HAP-1 (cell line): ENCODE data around the gene AUTS2.

Source experiments
- DNase-seq, 2 experiments: peaks; one replicate each; pipeline ENCODE4 v3.0.0-alpha.2; 2016 to 2020; ENCODE audit warnings: low spot score in 2 of 2
- H3K27me3 ChIP-seq: fragments of 250-450 bp; sonication (Bioruptor Pico); 2 replicates; pipeline ENCODE4 v1.5.1; 2020; ENCODE audit warnings: low read depth, mild to moderate bottlenecking, moderate library complexity
- H3K36me3 ChIP-seq: fragments of 250-450 bp; sonication (Bioruptor Pico); replicated peaks from 2 replicates; pipeline ENCODE4 v1.5.1; 2020; ENCODE audit warnings: mild to moderate bottlenecking
- H3K4me1 ChIP-seq: fragments of 250-450 bp; sonication (Bioruptor Pico); 2 replicates; pipeline ENCODE4 v1.5.1; 2020; ENCODE audit warnings: mild to moderate bottlenecking
- H3K4me3 ChIP-seq: fragments of 250-450 bp; sonication (Bioruptor Pico); 2 replicates; pipeline ENCODE4 v1.5.1; 2020; ENCODE audit warnings: mild to moderate bottlenecking, moderate library complexity
- H3K9me3 ChIP-seq: fragments of 250-450 bp; sonication (Bioruptor Pico); 2 replicates; pipeline ENCODE4 v1.5.1; 2020; ENCODE audit warnings: mild to moderate bottlenecking, moderate library complexity
- in situ Hi-C: fragments of 300-500 bp; cut with MboI; formaldehyde crosslinking; loops from 3 replicates; pipeline ENCODE4 v1.14.3; 2020; ENCODE audit warnings: low sequenced_read_pairs, inconsistent platforms, mixed read lengths

Gene AUTS2

DNA sequence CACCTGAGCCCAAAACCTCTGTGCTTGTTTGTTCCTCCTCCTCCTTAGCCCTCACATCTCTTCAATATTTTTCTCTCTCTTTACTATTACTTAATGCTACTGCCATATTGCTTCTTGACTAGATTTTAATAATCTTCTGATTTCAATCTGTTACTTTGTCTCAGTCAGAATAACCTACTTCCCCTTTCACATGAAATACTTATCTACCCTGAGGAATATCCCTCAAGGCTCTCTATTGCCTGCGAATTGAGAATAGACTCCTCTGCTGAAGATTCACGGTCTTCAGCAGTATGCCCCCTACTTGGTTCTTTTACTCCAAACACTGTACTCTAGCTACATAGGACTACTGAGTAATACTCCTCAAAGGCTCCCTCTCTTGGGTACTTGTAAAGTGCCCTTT lies 430.3 kb downstream of the AUTS2 start:
- Histone ChIP-seq H3K27me3 (no peaks in the 10 kb centered on the region), H3K4me1 (no peaks in the 10 kb centered on the region), H3K36me3 (no peaks in the 10 kb centered on the region), H3K9me3 (no peaks in the 10 kb centered on the region), H3K4me3 (no peak overlapping the region)
- in situ Hi-C loops = no loop called here
- DNase-seq = no peak

DNA sequence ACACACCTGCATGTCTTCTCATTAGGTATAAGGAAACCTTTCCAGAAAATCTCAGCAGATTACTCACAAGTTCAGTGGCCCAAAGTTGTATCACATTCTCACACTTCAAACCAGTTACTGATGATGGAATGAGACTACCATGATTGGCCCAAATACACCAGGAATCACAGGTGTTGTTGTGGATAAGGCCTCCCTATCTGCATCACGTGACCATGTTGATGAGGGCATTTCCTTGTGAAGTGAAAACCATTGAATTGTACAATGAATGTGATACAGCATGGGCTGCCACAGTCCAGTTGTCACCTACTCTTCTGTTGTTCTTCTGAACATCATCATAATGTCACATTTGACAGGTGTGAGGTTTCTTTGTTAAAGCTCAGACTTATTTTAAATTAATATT lies 431.7 kb downstream of the AUTS2 start:
- H3K36me3 ChIP-seq = no peaks in the 10 kb centered on the region
- in situ Hi-C loops = no loop called here
- H3K4me1 ChIP-seq = no peaks in the 10 kb centered on the region; the same call in 1 of the 2 replicates
- H3K27me3 ChIP-seq = no peaks in the 10 kb centered on the region
- DNase-seq = no peak
- no peak overlapping the region for H3K4me3 ChIP-seq
- no peaks in the 10 kb centered on the region for H3K9me3 ChIP-seq

- Histone ChIP-seq H3K4me3 (no peak overlapping the region), H3K27me3 (no peaks in the 10 kb centered on the region), H3K9me3 (no peaks in the 10 kb centered on the region), H3K36me3 (no peaks in the 10 kb centered on the region), H3K4me1 (peaks cover 2% of the 10 kb centered on the region; the same call in 1 of the 2 replicates)
- no peak for DNase-seq
- in situ Hi-C loops = no loop called here
Measured at GRCh38 chr7:70030745-70031144, 432.5 kb downstream of the AUTS2 start.

GRCh38 chr7:70031245-70031644 lies 433.0 kb downstream of the AUTS2 start:
- in situ Hi-C loops = no loop called here
- DNase-seq = no peak
- H3K4me3 ChIP-seq = no peak overlapping the region
- H3K9me3 ChIP-seq = no peaks in the 10 kb centered on the region
- H3K4me1 ChIP-seq = peaks cover 2% of the 10 kb centered on the region; the same call in 1 of the 2 replicates
- no peaks in the 10 kb centered on the region for H3K36me3 ChIP-seq
- H3K27me3 ChIP-seq = no peaks in the 10 kb centered on the region

GRCh38 chr7:70032649-70033048 lies 434.4 kb downstream of the AUTS2 start:
- no peaks in the 10 kb centered on the region for H3K36me3 ChIP-seq
- H3K27me3 ChIP-seq = no peaks in the 10 kb centered on the region
- H3K4me3 ChIP-seq = no peak overlapping the region
- in situ Hi-C loops = no loop called here
- no peak for DNase-seq
- H3K9me3 ChIP-seq = no peaks in the 10 kb centered on the region
- H3K4me1 ChIP-seq = peaks cover 2% of the 10 kb centered on the region; the same call in 1 of the 2 replicates

- no peaks in the 10 kb centered on the region for H3K27me3 ChIP-seq
- in situ Hi-C loops = no loop called here
- no peak for DNase-seq
- no peak overlapping the region for H3K4me3 ChIP-seq
- no peaks in the 10 kb centered on the region for H3K36me3 ChIP-seq
- peaks cover 2% of the 10 kb centered on the region; the same call in 1 of the 2 replicates for H3K4me1 ChIP-seq
- no peaks in the 10 kb centered on the region for H3K9me3 ChIP-seq
Measured at GRCh38 chr7:70033226-70033625, 435.0 kb downstream of the AUTS2 start.

GRCh38 chr7:70034999-70035398 lies 436.7 kb downstream of the AUTS2 start:
- no peaks in the 10 kb centered on the region for H3K9me3 ChIP-seq
- no peaks in the 10 kb centered on the region for H3K36me3 ChIP-seq
- H3K4me1 ChIP-seq = peaks cover 2% of the 10 kb centered on the region; the same call in 1 of the 2 replicates
- H3K4me3 ChIP-seq = no peak overlapping the region
- H3K27me3 ChIP-seq = no peaks in the 10 kb centered on the region
- peak; percentile 18 to 69 for DNase-seq
- in situ Hi-C loops = no loop called here

DNA sequence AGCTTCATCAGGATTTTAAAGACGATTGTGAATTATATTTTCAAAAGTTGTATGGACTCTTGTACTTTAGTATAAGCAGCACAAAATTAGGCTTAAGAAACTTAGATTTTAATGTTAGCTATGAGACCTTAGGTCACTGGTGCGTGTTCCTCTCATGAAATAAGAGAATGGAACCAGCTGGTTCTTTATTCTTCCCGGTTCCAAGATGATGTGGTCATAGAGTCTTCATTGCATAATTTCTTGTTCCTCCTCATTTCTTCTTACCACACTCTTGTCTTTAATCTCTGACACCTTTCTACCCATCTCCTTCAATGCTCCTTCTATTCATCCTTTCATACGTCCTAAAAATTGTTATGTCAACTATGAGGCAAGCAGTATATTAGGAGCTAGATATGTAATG lies 437.2 kb downstream of the AUTS2 start:
- Histone ChIP-seq H3K9me3 (no peaks in the 10 kb centered on the region), H3K4me1 (peaks cover 2% of the 10 kb centered on the region; the same call in 1 of the 2 replicates), H3K36me3 (no peaks in the 10 kb centered on the region), H3K4me3 (no peak overlapping the region), H3K27me3 (no peaks in the 10 kb centered on the region)
- no peak for DNase-seq
- in situ Hi-C loops = no loop called here

DNA sequence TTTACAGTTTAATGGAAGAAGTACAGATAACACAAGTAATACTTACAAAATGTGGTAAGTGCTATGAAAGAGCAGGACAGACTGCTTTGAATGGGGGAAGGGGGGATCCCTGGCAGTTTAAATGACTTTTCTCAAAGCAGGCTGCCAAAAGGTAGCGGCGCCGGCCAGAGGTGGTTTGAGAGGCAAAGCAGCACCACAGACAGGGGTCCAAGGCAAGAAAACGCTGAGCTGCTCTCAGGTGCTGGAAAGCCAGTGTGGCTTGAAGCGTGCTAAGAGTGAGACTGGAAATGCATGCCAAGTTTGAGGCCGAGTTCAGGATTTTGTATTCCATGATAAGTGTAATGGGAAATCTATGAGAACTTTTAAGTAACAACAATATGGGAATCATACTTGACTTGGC lies 437.7 kb downstream of the AUTS2 start:
- Histone ChIP-seq H3K4me1 (peaks cover 2% of the 10 kb centered on the region; the same call in 1 of the 2 replicates), H3K4me3 (no peak overlapping the region), H3K36me3 (no peaks in the 10 kb centered on the region), H3K27me3 (no peaks in the 10 kb centered on the region), H3K9me3 (no peaks in the 10 kb centered on the region)
- in situ Hi-C loops = no loop called here
- no peak for DNase-seq

DNA sequence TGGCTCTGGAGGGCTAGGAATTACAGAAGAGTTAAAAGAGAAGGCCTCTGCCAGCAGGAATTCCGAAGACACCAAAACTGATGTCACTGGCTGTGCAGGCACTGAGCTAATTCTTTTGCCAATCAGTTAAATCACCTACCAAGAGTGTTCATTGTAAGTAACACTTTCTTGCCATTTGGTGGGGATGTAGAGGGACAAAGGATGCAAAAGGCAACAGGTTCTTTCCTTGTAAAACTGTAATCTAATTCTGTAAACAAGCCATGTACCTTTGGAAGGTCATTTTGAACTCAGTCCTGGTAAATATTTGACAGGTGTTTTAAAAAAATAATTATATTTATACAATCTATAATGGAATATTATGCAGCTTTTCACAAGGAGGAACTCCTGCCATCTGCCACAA lies 438.4 kb downstream of the AUTS2 start:
- Histone ChIP-seq H3K9me3 (no peaks in the 10 kb centered on the region), H3K27me3 (no peaks in the 10 kb centered on the region), H3K36me3 (no peaks in the 10 kb centered on the region), H3K4me3 (no peak overlapping the region), H3K4me1 (peaks cover 2% of the 10 kb centered on the region; the same call in 1 of the 2 replicates)
- DNase-seq = no peak
- in situ Hi-C loops = no loop called here

DNA sequence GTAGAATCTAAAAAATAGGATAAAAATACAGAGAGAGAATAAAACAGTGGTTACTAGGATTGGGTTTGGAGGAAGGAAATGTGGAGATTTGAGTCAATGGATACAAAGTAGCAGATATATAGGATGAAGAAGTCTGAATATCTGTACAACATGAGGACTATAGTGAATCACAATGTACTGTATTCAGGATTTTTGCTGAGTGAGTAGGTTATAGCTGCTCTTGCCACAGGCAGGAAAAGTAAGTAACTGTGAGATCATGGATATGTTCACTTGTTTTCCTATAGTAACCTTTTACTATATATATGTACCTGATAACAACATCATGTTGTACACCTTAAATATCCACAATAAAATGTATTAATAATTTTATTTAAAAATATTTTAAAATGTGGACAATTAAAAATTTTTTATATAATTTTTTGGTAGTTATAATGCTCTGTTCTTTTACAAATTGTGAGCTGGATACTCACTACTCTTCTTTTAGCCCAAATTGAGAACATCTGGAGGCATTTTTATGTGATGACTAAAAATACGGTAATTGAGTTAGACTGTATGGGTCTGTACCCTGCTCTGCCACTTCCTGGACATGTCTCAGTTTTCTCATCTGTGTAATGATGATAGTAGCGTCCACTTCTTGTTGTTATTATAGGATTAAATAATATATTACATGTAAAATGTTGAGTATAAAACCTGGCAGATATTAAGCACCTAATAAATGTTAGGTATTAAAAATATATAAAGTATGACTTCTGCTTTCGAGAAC lies 439.1 kb downstream of the AUTS2 start:
- no peaks in the 10 kb centered on the region for H3K36me3 ChIP-seq
- no peak for DNase-seq
- no peak overlapping the region for H3K4me3 ChIP-seq
- H3K27me3 ChIP-seq = no peaks in the 10 kb centered on the region
- peaks cover 2% of the 10 kb centered on the region; the same call in 1 of the 2 replicates for H3K4me1 ChIP-seq
- no peaks in the 10 kb centered on the region for H3K9me3 ChIP-seq
- in situ Hi-C loops = no loop called here

- peaks cover 2% of the 10 kb centered on the region; the same call in 1 of the 2 replicates for H3K4me1 ChIP-seq
- no peaks in the 10 kb centered on the region for H3K36me3 ChIP-seq
- in situ Hi-C loops = no loop called here
- no peak for DNase-seq
- no peak overlapping the region for H3K4me3 ChIP-seq
- no peaks in the 10 kb centered on the region for H3K27me3 ChIP-seq
- no peaks in the 10 kb centered on the region for H3K9me3 ChIP-seq
Measured at GRCh38 chr7:70040051-70040450, 441.8 kb downstream of the AUTS2 start.

- Histone ChIP-seq H3K36me3 (no peaks in the 10 kb centered on the region), H3K4me3 (no peak overlapping the region), H3K4me1 (no peaks in the 10 kb centered on the region), H3K9me3 (no peaks in the 10 kb centered on the region), H3K27me3 (no peaks in the 10 kb centered on the region)
- in situ Hi-C loops = no loop called here
- peak in 1 of 2 experiments; percentile 63 for DNase-seq
Measured at GRCh38 chr7:70040970-70041766, 442.9 kb downstream of the AUTS2 start.

GRCh38 chr7:70042533-70042932 lies 444.3 kb downstream of the AUTS2 start:
- no peaks in the 10 kb centered on the region for H3K27me3 ChIP-seq
- H3K4me1 ChIP-seq = no peaks in the 10 kb centered on the region
- no peak for DNase-seq
- H3K4me3 ChIP-seq = no peak overlapping the region
- no peaks in the 10 kb centered on the region for H3K36me3 ChIP-seq
- in situ Hi-C loops = no loop called here
- H3K9me3 ChIP-seq = no peaks in the 10 kb centered on the region
